D721Med (cell line): ENCODE measurements around the gene RERE.

ENCODE experiments used
- DNase-seq: peaks from one replicate; pipeline ENCODE4 v3.0.0; 2011; ENCODE audit warnings: low spot score; ENCODE audit not compliant: insufficient read length
- FAIRE-seq: peaks from 2 replicates; lab custom pipeline; 2011; peaks lifted over from hg19 to GRCh38; lab: Jason Lieb, UNC
- TF ChIP-seq, protein P1 (sequence below): IDR thresholded peaks from 2 replicates; pipeline ENCODE4 v1.5.1; 2012; ENCODE audit warnings: mild to moderate bottlenecking, control low read depth; ENCODE audit not compliant: insufficient read depth; ENCODE audit errors: missing control alignments

RERE gene

DNA sequence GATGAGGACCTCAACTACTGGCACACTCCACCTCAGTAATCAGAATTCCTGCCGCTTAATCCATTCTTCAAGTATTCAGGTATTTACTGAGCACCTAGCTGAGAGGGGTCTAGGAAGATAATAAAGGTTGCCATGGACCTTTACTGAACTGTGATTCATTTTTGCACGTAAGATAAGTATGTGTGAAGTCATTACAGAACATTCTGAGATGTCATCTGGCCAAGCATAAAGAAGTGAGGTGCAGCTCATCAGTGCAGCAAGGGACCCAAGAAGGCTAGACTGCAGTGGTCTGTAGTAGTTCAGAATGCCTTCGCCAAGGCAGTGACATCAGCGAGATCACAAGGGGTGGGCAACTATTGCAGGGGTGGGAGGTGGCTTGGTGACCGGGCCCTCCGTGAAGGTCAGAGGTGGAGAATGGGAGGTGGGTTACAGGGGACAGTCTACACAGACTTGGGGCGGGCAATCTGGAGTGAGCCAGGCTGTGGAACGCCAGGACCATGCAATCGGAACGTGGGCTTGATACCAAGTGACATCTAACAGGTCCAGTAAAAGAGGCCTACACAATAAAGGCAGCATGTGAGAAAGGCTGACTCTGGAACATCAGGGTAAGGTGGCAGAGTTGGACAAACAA is 392.2 kb downstream of the RERE start:
- FAIRE-seq (no peak), DNase-seq (no peak)
- TF ChIP-seq, protein P1, sequence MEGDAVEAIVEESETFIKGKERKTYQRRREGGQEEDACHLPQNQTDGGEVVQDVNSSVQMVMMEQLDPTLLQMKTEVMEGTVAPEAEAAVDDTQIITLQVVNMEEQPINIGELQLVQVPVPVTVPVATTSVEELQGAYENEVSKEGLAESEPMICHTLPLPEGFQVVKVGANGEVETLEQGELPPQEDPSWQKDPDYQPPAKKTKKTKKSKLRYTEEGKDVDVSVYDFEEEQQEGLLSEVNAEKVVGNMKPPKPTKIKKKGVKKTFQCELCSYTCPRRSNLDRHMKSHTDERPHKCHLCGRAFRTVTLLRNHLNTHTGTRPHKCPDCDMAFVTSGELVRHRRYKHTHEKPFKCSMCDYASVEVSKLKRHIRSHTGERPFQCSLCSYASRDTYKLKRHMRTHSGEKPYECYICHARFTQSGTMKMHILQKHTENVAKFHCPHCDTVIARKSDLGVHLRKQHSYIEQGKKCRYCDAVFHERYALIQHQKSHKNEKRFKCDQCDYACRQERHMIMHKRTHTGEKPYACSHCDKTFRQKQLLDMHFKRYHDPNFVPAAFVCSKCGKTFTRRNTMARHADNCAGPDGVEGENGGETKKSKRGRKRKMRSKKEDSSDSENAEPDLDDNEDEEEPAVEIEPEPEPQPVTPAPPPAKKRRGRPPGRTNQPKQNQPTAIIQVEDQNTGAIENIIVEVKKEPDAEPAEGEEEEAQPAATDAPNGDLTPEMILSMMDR, result no peak

DNA sequence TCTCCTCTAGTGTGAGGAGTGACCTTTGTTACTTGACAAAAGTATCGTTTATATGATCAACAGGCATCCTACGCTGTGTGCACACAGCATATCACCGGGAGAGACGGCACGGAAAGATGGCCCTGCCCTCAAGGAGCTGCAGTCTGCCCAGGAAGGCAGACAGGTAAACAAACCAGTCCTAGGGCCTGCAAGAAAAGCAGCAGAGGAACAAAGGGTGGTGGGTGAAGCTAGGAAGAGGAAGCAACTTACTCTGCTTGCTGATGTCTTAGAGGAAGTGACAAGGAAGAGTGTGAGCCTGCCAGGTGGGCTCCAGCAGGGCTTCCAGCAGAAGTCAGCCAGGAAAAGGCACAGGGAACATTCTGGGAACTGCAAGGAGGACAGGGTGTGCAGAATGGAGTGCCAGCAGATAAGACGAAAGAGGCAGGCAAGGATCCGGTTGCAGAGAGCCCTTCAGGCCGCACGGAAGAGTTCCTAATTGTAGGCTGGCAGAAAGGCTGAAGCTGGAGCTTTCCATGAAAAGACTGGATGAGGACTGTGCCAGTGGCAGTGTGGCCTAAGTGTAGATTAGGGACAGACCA is 392.8 kb downstream of the RERE start:
- TF ChIP-seq, protein P1, result no peak
- FAIRE-seq (no peak), DNase-seq (no peak)

DNA sequence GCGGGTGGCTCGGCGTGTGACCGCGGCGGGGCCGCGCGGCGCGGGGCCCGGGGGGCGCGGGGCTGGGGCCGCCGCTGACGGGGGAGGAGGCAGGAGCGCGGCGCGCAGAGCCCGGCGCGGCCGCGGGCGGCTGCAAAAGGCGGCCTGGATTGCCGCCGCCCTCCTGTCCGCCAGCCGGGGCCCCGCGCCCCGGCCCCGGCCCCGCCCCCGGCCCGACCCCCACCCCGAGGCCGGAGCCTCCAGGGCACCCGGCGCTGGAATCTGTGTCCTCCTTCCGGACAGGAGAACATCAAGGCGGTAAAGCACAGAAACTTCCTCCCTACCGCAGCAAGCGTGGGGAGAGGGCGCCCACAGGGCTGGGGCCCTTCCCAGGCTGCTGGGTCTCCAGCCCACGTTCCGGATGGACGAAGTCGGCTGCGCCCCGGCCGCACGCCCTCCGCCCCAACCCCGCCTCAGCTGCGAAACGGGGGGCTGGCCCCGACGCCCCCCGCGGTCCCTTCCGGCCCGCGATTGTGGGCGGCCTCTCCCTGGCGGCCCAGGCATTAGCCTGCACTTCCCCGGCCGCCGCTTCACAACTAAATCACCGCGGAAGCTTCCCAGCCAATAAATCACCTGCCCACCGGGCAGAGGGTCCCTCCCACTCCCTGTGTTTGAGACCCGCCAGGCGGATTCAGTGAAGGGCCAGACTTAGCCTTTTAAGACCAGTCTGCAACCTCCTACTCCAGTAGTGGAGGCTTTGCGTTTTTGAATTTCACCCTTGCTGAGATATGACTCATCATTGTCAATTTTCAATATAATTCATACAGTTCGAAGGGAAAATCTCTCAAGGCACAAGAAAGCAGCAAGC is 393.5 kb downstream of the RERE start:
- TF ChIP-seq, protein P1, result no peak
- FAIRE-seq, result no peak
- DNase-seq, result no peak

DNA sequence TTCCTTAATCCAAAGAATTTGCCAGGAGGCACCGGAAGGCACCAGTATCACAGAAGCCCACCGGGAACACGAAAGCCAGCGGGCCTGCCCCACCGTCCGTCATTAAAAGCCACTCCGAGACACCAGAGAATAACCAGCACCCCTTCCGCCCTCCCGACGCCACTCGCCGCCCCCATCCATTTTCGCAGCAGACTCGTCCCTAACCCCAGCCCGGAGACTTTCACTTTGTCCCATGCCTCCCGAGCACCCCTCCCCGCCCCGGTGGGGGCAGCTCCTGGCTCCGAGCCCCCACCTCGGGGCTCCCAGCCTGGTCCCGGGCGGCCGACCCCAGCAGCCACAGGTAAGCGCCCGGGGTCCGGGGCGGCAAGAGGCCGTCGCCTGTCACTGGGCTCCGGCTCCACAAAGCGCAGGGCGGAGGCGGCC is 394.2 kb downstream of the RERE start:
- FAIRE-seq (no peak), DNase-seq (no peak)
- TF ChIP-seq, protein P1, result no peak

DNA sequence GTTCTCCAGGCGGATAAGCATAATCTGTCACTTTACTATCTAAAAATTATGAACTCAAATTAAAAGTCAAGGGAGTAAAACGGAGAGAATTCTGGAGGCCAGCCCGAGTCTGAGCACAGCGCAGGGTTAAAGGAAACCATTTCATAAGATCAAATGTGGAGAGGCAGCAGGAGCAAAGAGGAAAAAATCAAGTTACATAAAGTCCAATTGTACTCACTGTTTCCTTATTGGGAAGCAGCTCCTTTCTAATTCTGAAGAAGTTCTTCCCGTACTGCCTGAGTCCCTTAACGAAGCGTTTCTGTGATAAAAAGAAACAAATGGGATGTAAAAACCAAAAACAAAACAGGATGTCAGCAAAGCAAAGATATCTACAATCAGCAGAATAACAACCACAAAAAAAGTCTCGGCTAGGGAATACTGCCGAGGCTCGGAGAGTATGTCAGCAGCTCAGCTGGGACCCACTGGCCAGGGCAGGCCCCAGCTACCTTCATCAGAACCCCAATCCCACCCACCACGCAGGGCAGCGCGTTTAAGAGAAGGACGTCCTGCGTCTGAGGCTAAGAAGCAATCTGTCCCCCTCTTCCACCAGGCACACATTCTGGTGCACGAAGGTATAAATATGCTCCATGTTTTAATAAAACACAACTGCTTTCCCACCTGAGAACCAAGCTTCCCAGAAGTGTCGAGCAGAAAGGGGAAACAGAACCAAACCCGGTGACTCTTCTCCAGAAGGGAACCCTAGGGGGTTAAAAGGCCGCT is 394.8 kb downstream of the RERE start:
- FAIRE-seq (no peak), DNase-seq (no peak)
- TF ChIP-seq, protein P1, result no peak

DNA sequence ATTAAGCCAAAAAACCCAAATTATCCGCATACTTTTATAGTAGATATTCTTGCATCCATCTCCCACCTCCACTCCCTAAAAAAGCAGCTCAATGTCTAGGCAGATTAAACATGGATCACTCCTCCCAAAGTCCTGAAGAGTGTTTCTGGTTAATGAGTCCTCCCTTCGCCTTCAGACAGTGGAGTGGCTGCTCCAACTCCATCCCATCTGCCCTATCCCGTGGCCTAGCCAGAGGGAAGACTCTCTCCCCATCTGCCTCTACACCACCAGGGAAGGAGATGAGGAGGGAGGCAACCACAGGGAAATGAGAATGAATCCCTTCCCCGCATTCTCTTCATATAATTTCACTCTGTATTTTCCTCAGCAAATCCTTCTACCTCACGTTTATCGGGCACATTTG is 395.7 kb downstream of the RERE start:
- TF ChIP-seq, protein P1, result no peak
- no peak for DNase-seq
- no peak for FAIRE-seq
